ENCODE data around the gene RAC2. TPM values are rescaled to one million over a fixed set of nuclear protein-coding genes. Genes with fewer than 3 reads are reported as not detected.

The RAC2 gene
- total and polyA plus RNA-seq, 4 donors: 16.7 to 217 (median 55.2) TPM

GRCh38 chr22:37229805-37230672 lies 14.0 kb downstream of the RAC2 start:
- Histone ChIP-seq H3K9me3 (ENCODE audit: control insufficient read depth in 4 of 4, insufficient read depth in 3 of 4, low read length in 3 of 4) (no peaks in the 10 kb centered on the region), H3K36me3 (ENCODE audit: control insufficient read depth in 4 of 4, insufficient read depth in 4 of 4, low read length in 4 of 4) (peaks cover 0 to 1% (median 0%) of the 10 kb centered on the region in 4 donors), H3K4me1 (ENCODE audit: control insufficient read depth in 5 of 5, insufficient read depth in 5 of 5, low read length in 5 of 5) (peaks cover 0 to 10% (median 3%) of the 10 kb centered on the region in 5 donors), H3K9ac (ENCODE audit: insufficient read depth in 1 of 2, low read length in 2 of 2) (no peak overlapping the region), H3K27ac (ENCODE audit: low read depth in 1 of 2, low read length in 1 of 2) (peak overlapping the region in 1 of 2 donors; percentile 79), H3K27me3 (ENCODE audit: control insufficient read depth in 3 of 3, insufficient read depth in 3 of 3, low read length in 2 of 3) (no peaks in the 10 kb centered on the region), H3K4me3 (no peak overlapping the region)
- 22 to 48% methylated on average over 7 to 8 of the region's 8 CpGs for whole genome bisulfite sequencing, 2 donors
- DNase-seq (peak in 1 of 3 donors; percentile 33), ATAC-seq (ENCODE audit: insufficient read depth, low FRiP score) (peak; percentile 61)
- TF ChIP-seq, protein P1, sequence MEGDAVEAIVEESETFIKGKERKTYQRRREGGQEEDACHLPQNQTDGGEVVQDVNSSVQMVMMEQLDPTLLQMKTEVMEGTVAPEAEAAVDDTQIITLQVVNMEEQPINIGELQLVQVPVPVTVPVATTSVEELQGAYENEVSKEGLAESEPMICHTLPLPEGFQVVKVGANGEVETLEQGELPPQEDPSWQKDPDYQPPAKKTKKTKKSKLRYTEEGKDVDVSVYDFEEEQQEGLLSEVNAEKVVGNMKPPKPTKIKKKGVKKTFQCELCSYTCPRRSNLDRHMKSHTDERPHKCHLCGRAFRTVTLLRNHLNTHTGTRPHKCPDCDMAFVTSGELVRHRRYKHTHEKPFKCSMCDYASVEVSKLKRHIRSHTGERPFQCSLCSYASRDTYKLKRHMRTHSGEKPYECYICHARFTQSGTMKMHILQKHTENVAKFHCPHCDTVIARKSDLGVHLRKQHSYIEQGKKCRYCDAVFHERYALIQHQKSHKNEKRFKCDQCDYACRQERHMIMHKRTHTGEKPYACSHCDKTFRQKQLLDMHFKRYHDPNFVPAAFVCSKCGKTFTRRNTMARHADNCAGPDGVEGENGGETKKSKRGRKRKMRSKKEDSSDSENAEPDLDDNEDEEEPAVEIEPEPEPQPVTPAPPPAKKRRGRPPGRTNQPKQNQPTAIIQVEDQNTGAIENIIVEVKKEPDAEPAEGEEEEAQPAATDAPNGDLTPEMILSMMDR (IDR thresholded peaks at IDR 0.05; ENCODE audit: control extremely low read depth, extremely low read depth): no peak

DNA sequence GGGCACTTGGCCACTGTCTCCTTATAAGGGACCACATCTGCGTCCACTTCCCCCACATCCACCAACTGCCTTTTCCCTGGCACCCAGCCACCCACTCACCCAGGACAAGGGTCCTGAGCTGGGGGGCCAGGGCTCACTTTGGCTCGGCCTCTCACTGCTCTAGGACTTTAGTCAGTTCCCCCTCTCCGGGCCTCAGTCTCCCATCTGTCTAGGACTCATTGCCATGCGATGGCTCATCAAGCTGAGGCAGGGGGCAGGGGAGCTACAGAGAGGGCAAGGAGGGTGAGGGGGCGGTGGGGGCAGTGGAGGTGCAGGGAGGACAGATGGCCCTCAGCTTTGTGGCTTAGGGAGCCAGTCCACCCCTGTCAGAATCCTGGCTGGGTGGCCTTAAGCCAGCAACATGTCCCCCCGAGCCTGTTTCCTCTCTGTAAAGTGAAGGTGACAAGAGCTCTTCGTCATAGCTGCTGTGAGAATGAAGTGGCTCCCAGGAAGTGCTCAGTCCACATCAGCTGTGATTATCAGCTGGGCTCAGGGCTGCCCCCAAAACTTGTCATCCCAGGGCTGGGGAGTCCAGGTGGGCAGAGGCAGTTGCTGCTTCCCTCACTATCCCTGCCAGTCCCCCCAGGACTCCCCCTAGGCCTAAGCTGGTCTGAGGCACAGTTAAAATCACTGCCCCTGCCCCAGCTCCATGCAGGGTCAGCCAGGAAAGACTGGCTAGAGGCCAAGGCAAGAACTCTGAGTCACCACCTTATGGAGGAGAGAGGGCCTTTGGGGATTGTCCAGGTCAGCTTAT lies 14.9 kb downstream of the RAC2 start:
- H3K9me3 ChIP-seq (ENCODE audit: control insufficient read depth in 4 of 4, insufficient read depth in 3 of 4, low read length in 3 of 4): no peaks in the 10 kb centered on the region
- TF ChIP-seq, protein P1 (IDR thresholded peaks at IDR 0.05; ENCODE audit: control extremely low read depth, extremely low read depth): no peak
- H3K36me3 ChIP-seq (ENCODE audit: control insufficient read depth in 4 of 4, insufficient read depth in 4 of 4, low read length in 4 of 4): peaks cover 0 to 1% (median 0%) of the 10 kb centered on the region in 4 donors
- WGBS, 2 donors: 47 to 52% methylated on average over 7 of the region's 7 CpGs
- no peak overlapping the region for H3K9ac ChIP-seq (ENCODE audit: insufficient read depth in 1 of 2, low read length in 2 of 2)
- H3K27ac ChIP-seq (ENCODE audit: low read depth in 1 of 2, low read length in 1 of 2): peak overlapping the region in 1 of 2 donors; percentile 79
- H3K4me3 ChIP-seq: no peak overlapping the region
- H3K4me1 ChIP-seq (ENCODE audit: control insufficient read depth in 5 of 5, insufficient read depth in 5 of 5, low read length in 5 of 5): peaks cover 0 to 10% (median 3%) of the 10 kb centered on the region in 5 donors
- no peaks in the 10 kb centered on the region for H3K27me3 ChIP-seq (ENCODE audit: control insufficient read depth in 3 of 3, insufficient read depth in 3 of 3, low read length in 2 of 3)
- no peak for DNase-seq
- no peak for ATAC-seq (ENCODE audit: insufficient read depth, low FRiP score)

DNA sequence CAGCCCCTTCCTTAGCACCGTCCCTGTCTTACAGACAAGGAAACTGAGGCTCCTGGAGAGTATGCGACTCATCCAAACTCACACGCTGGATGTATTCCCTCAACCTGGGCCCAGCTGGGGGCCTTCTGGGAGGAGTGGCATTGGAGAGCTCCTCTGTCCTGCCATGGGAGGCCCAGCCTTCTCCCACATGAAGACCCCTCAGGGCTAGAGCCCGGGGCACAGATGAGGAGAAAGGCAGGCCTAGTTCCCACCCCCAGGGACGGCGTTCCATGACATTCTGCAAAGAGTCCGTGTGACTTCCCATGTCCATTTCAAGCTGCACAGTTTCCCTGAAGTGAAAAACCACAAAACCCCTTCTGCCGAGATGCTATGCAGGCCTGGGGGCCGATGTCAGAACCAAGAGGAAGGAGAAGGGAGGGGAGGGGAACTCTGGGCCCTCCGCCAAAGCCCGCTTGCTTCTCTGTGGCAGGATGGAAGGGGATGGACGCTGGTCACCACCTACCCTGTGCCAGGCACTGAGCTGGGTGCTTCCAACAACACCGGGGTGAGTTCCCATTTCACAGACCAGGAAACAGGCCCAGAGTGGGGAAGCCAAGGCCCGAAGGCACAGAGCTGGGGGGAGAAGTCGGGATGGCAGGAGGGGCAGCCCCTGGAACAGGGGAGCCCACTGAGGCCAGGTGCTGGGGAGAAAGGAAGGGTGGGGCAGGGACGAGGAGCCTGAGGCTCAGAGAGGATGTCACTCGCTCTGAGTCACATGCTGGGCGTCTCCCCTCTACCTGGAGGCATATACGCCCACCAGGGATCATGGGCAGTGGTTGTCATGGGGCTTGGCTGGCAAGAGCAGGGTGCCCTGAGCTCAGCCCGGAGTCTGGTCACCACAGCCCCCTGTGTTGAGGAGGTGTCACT lies 15.7 kb downstream of the RAC2 start:
- H3K27ac ChIP-seq (ENCODE audit: low read depth in 1 of 2, low read length in 1 of 2): peak overlapping the region in 1 of 2 donors; percentile 72
- 23 to 45% methylated on average over 20 of the region's 20 CpGs for WGBS, 2 donors
- no peaks in the 10 kb centered on the region for H3K27me3 ChIP-seq (ENCODE audit: control insufficient read depth in 3 of 3, insufficient read depth in 3 of 3, low read length in 2 of 3)
- H3K9ac ChIP-seq (ENCODE audit: insufficient read depth in 1 of 2, low read length in 2 of 2): peak overlapping the region in 1 of 2 donors; percentile 6
- DNase-seq (peak; percentile 42 to 53 (median 46)), ATAC-seq (ENCODE audit: insufficient read depth, low FRiP score) (no peak)
- peaks cover 0 to 10% (median 3%) of the 10 kb centered on the region in 5 donors for H3K4me1 ChIP-seq (ENCODE audit: control insufficient read depth in 5 of 5, insufficient read depth in 5 of 5, low read length in 5 of 5)
- H3K4me3 ChIP-seq: no peak overlapping the region
- H3K9me3 ChIP-seq (ENCODE audit: control insufficient read depth in 4 of 4, insufficient read depth in 3 of 4, low read length in 3 of 4): no peaks in the 10 kb centered on the region
- TF ChIP-seq, protein P1 (IDR thresholded peaks at IDR 0.05; ENCODE audit: control extremely low read depth, extremely low read depth): no peak
- peaks cover 0 to 1% (median 0%) of the 10 kb centered on the region in 4 donors for H3K36me3 ChIP-seq (ENCODE audit: control insufficient read depth in 4 of 4, insufficient read depth in 4 of 4, low read length in 4 of 4)

All from lung (tissue), 12 donors.